GM23248 (cell line): ENCODE data around the gene PRDX6. TPM values are rescaled to one million over a fixed set of nuclear protein-coding genes. Genes with fewer than 3 reads are reported as not detected.
"Not testable (repeated sequence)": the region's sequence is repeated elsewhere in the genome, so short reads cannot be mapped to it uniquely, and the experiment has no call there.

ENCODE experiments used
- DNase-seq: peaks from one replicate; pipeline ENCODE4 v3.0.0-alpha.2; 2015
- H2AFZ ChIP-seq: fragments of 200-600 bp; sonication (generic); 2 replicates; pipeline ENCODE4 v1.6.1; 2016; ENCODE audit warnings: antibody characterized with exemption
- H3F3A ChIP-seq: fragments of 200-600 bp; sonication (generic); 2 replicates; pipeline ENCODE4 v1.6.1; 2016; ENCODE audit warnings: mild to moderate bottlenecking, antibody characterized with exemption, mixed run types; ENCODE audit not compliant: insufficient read depth
- H3K27ac ChIP-seq: fragments of 200-600 bp; sonication (generic); 2 replicates; pipeline ENCODE4 v1.5.1; 2016; ENCODE audit warnings: mild to moderate bottlenecking
- H3K27me3 ChIP-seq: fragments of 200-600 bp; sonication (generic); replicated peaks from 2 replicates; pipeline ENCODE4 v1.6.1; 2016; ENCODE audit warnings: mild to moderate bottlenecking; ENCODE audit not compliant: insufficient read depth
- H3K36me3 ChIP-seq: fragments of 200-600 bp; sonication (generic); 2 replicates; pipeline ENCODE4 v1.6.1; 2016; ENCODE audit warnings: low read depth, mild to moderate bottlenecking
- H3K4me1 ChIP-seq: fragments of 200-600 bp; sonication (generic); 2 replicates; pipeline ENCODE4 v1.6.1; 2016; ENCODE audit warnings: mild to moderate bottlenecking; ENCODE audit not compliant: insufficient read depth
- H3K4me2 ChIP-seq: fragments of 200-600 bp; sonication (generic); one replicate; pipeline ENCODE4 v1.6.1; 2016; ENCODE audit warnings: mild to moderate bottlenecking; ENCODE audit not compliant: unreplicated experiment
- H3K4me3 ChIP-seq: fragments of 200-600 bp; sonication (generic); 2 replicates; pipeline ENCODE4 v1.5.1; 2016; ENCODE audit warnings: mild to moderate bottlenecking
- H3K79me2 ChIP-seq: fragments of 200-600 bp; sonication (generic); 2 replicates; pipeline ENCODE4 v1.6.1; 2016; ENCODE audit warnings: mild to moderate bottlenecking; ENCODE audit not compliant: insufficient read depth
- H3K9ac ChIP-seq: fragments of 200-600 bp; sonication (generic); 2 replicates; pipeline ENCODE4 v1.6.1; 2016; ENCODE audit warnings: mild to moderate bottlenecking
- H3K9me2 ChIP-seq: fragments of 200-600 bp; sonication (generic); 2 replicates; pipeline ENCODE4 v1.6.1; 2016; ENCODE audit warnings: mixed run types, mild to moderate bottlenecking, moderate library complexity; ENCODE audit not compliant: insufficient read depth
- H3K9me3 ChIP-seq: fragments of 200-600 bp; sonication (generic); one replicate; pipeline ENCODE4 v1.6.1; 2017; ENCODE audit warnings: low read depth
- H4K20me1 ChIP-seq: fragments of 200-600 bp; sonication (generic); 2 replicates; pipeline ENCODE4 v1.6.0; 2016; ENCODE audit not compliant: insufficient read depth
- EZH2 ChIP-seq: fragments of 200-600 bp; sonication (generic); IDR thresholded peaks from 2 replicates; pipeline ENCODE4 v1.6.1; 2018; ENCODE audit warnings: antibody characterized with exemption, mild to moderate bottlenecking; ENCODE audit not compliant: insufficient read depth, poor library complexity, severe bottlenecking
- EZH2phosphoT487 ChIP-seq: fragments of 200-600 bp; sonication (generic); IDR thresholded peaks from 2 replicates; pipeline ENCODE4 v1.6.1; 2018; ENCODE audit warnings: antibody characterized with exemption, moderate library complexity, mild to moderate bottlenecking, low read depth; ENCODE audit not compliant: insufficient read depth
- WGBS, 2 experiments: methylation state at CpG; one replicate each; pipeline ENCODE4 v1.1.6; 2015 to 2017; ENCODE audit warnings: low lambda C conversion rate in 2 of 2, low coverage in 1 of 2; ENCODE audit errors: missing lambda C conversion rate in 2 of 2; 5-methylcytosine and 5-hydroxymethylcytosine counted together
- in situ Hi-C: fragments of 300-500 bp; cut with MboI; formaldehyde crosslinking; loops from 2 replicates; pipeline ENCODE4 v1.15.0; 2020
- polyA plus RNA-seq: library from polyadenylated mRNA; unstranded; fragments of >200 nt; fragmentation: Nextera tagmentation; extraction: Ambion mirVana; gene quantifications from 2 replicates; pipeline ENCODE4 v1.2.1, GENCODE V29; 2016
- total RNA-seq: library from RNA; depleted of rRNA; stranded (reverse); fragments of >200 nt; shearing (Covaris generic); gene quantifications from 2 replicates; pipeline ENCODE4 v1.2.3, GENCODE V29; 2014

PRDX6 gene
- total and polyA plus RNA-seq, 2 experiments from 2014 or later, result 336 to 434 TPM

GRCh38 chr1:173488001-173488400, 10.9 kb downstream of the PRDX6 start:
- H2AFZ ChIP-seq, result no peak overlapping the region
- no peaks in the 10 kb centered on the region for H3K4me1 ChIP-seq
- no peak overlapping the region for H3K4me3 ChIP-seq
- no peaks in the 10 kb centered on the region for H4K20me1 ChIP-seq
- no peak overlapping the region for H3K9ac ChIP-seq
- H3K27me3 ChIP-seq, result no peaks in the 10 kb centered on the region
- H3K4me2 ChIP-seq, result no peak overlapping the region
- H3K79me2 ChIP-seq, result peaks cover 8% of the 10 kb centered on the region
- peaks cover 57% of the 10 kb centered on the region for H3F3A ChIP-seq
- H3K27ac ChIP-seq, result no peak overlapping the region
- no peaks in the 10 kb centered on the region for H3K9me2 ChIP-seq
- no peak for TF ChIP-seq EZH2
- TF ChIP-seq EZH2phosphoT487, result no peak
- 59 to 63% methylated on average over 2 of the region's 2 CpGs for WGBS, 2 experiments
- H3K36me3 ChIP-seq, result peaks cover 59% of the 10 kb centered on the region
- in situ Hi-C loops, result no loop called here
- no peak for DNase-seq
- H3K9me3 ChIP-seq, result no peaks in the 10 kb centered on the region

GRCh38 chr1:173489149-173489600, 12.0 kb downstream of the PRDX6 start:
- TF ChIP-seq EZH2phosphoT487 (no peak), EZH2 (no peak)
- 89 to 90% methylated on average over 5 of the region's 5 CpGs for WGBS, 2 experiments
- Histone ChIP-seq H3K27me3 (no peaks in the 10 kb centered on the region), H3K4me2 (no peak overlapping the region), H3K9me3 (no peaks in the 10 kb centered on the region), H2AFZ (no peak overlapping the region), H3K9ac (no peak overlapping the region), H4K20me1 (no peaks in the 10 kb centered on the region), H3K9me2 (no peaks in the 10 kb centered on the region), H3K27ac (no peak overlapping the region), H3K4me1 (no peaks in the 10 kb centered on the region), H3K4me3 (no peak overlapping the region), H3K36me3 (peaks cover 51% of the 10 kb centered on the region), H3F3A (peaks cover 54% of the 10 kb centered on the region), H3K79me2 (no peaks in the 10 kb centered on the region)
- peak; percentile 15 for DNase-seq
- in situ Hi-C loops, result no loop called here

GRCh38 chr1:173489929-173490328, 12.8 kb downstream of the PRDX6 start:
- no peaks in the 10 kb centered on the region for H3K9me3 ChIP-seq
- H3K9ac ChIP-seq, result no peak overlapping the region
- H3K4me1 ChIP-seq, result no peaks in the 10 kb centered on the region
- no peak for DNase-seq
- H3K4me2 ChIP-seq, result no peak overlapping the region
- no peaks in the 10 kb centered on the region for H3K27me3 ChIP-seq
- no peak overlapping the region for H3K27ac ChIP-seq
- no peak overlapping the region for H2AFZ ChIP-seq
- H3K79me2 ChIP-seq, result no peaks in the 10 kb centered on the region
- 88 to 90% methylated on average over 3 of the region's 3 CpGs for WGBS, 2 experiments
- H3K9me2 ChIP-seq, result no peaks in the 10 kb centered on the region
- H3F3A ChIP-seq, result peaks cover 46% of the 10 kb centered on the region
- no peaks in the 10 kb centered on the region for H4K20me1 ChIP-seq
- TF ChIP-seq EZH2, result no peak
- TF ChIP-seq EZH2phosphoT487, result no peak
- in situ Hi-C loops, result no loop called here
- H3K4me3 ChIP-seq, result no peak overlapping the region
- H3K36me3 ChIP-seq, result peaks cover 44% of the 10 kb centered on the region

- Histone ChIP-seq H3K27ac (no peak overlapping the region), H3K4me1 (no peaks in the 10 kb centered on the region), H3K4me3 (no peak overlapping the region), H3F3A (peaks cover 42% of the 10 kb centered on the region), H3K9ac (no peak overlapping the region), H3K79me2 (no peaks in the 10 kb centered on the region), H4K20me1 (no peaks in the 10 kb centered on the region), H3K36me3 (peaks cover 28% of the 10 kb centered on the region), H2AFZ (no peak overlapping the region), H3K9me2 (no peaks in the 10 kb centered on the region), H3K9me3 (no peaks in the 10 kb centered on the region), H3K4me2 (no peak overlapping the region), H3K27me3 (no peaks in the 10 kb centered on the region)
- no peak for TF ChIP-seq EZH2phosphoT487
- no peak for TF ChIP-seq EZH2
- WGBS, 2 experiments, result 98 to 100% methylated on average over 2 of the region's 2 CpGs
- in situ Hi-C loops, result no loop called here
- no peak for DNase-seq
Observed at GRCh38 chr1:173491508-173491907, 14.4 kb downstream of the PRDX6 start.

DNA sequence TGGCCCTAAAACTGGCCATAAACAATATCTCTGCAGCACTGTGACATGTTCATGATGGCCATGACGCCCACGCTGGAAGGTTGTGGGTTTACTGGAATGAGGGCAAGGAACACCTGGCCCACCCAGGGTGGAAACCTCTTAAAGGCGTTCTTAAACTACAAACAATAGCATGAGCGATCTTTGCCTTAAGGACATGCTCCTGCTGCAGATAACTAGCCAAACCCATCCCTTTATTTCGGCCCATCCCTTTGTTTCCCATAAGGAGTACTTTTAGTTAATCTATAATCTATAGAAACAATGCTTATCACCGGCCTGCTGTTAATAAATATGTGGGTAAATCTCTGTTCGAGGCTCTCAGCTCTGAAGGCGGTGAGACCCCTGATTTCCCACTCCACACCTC, 16.0 kb downstream of the PRDX6 start:
- DNase-seq, H3K27ac ChIP-seq, H2AFZ ChIP-seq, H3K4me1 ChIP-seq, H3K9me2 ChIP-seq, H3K9ac ChIP-seq, H3K4me3 ChIP-seq, H3K79me2 ChIP-seq, H3K4me2 ChIP-seq, in situ Hi-C loops, H3K9me3 ChIP-seq, H3K27me3 ChIP-seq, H4K20me1 ChIP-seq: not testable (repeated sequence)
- 94 to 98% methylated on average over 8 of the region's 8 CpGs for WGBS, 2 experiments
- H3F3A ChIP-seq, result peaks cover 26% of the 10 kb centered on the region
- H3K36me3 ChIP-seq, result peaks cover 12% of the 10 kb centered on the region
